ENCODE data around the gene TSHZ2.

DNA sequence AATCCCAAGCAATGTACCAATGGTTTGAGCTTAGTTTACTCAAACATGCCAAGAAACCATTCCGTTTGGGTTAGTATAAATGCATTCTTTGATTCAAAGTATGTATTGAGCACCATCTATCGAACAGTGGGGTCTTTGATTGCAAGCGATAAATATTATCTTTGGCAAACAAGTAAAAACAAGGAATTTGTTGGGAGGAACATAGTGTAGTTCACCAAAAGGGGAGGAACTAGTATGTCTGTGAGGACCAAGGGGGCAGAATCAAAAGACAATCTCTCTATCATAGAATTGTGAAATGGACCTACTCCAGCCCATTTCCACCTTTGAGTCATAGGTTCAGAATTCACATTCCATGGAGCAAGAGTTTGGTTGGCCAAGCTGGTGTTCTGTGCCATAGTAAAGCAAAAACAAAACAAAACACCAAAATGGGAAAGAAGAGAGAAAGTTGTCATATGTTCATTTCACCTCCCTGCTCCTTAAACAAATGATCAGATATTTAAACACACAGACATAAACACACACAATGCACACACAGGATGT, 266.0 kb downstream of the TSHZ2 start:
- TF ChIP-seq, protein P1, sequence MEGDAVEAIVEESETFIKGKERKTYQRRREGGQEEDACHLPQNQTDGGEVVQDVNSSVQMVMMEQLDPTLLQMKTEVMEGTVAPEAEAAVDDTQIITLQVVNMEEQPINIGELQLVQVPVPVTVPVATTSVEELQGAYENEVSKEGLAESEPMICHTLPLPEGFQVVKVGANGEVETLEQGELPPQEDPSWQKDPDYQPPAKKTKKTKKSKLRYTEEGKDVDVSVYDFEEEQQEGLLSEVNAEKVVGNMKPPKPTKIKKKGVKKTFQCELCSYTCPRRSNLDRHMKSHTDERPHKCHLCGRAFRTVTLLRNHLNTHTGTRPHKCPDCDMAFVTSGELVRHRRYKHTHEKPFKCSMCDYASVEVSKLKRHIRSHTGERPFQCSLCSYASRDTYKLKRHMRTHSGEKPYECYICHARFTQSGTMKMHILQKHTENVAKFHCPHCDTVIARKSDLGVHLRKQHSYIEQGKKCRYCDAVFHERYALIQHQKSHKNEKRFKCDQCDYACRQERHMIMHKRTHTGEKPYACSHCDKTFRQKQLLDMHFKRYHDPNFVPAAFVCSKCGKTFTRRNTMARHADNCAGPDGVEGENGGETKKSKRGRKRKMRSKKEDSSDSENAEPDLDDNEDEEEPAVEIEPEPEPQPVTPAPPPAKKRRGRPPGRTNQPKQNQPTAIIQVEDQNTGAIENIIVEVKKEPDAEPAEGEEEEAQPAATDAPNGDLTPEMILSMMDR (conservative IDR thresholded peaks at IDR 0.05 in 1 of 2, IDR thresholded peaks at IDR 0.05 in 1 of 2; ENCODE audit: extremely low read depth in 1 of 2, insufficient read depth in 1 of 2, low read depth in 1 of 2, low read length in 2 of 2), result no peak
- TF ChIP-seq EZH2 (IDR thresholded peaks at IDR 0.05; ENCODE audit: borderline replicate concordance, low read length), result no peak
